ENCODE data around the gene WFDC2. TPM values are rescaled to one million over a fixed set of nuclear protein-coding genes. Genes with fewer than 3 reads are reported as not detected.

Gene WFDC2
- total and polyA plus RNA-seq, 10 of the 15 experiments (the other 5 are each of a cell fraction or from before 2014, with no cell fraction given), result 0.13 TPM; not detected in 9

GRCh38 chr20:45423700-45424099, 45.9 kb upstream of the WFDC2 start (continued):
- TF ChIP-seq RELB (IDR thresholded peaks at IDR 0.05; ENCODE audit: low read depth) (no peak), REST (IDR thresholded peaks at IDR 0.05; ENCODE audit: low read depth, low read length) (no peak)

GRCh38 chr20:45425561-45425960, 44.0 kb upstream of the WFDC2 start:
- Histone ChIP-seq H4K20me1 (ENCODE audit: control insufficient read depth, insufficient read depth) (no peaks in the 10 kb centered on the region), H3K9ac (ENCODE audit: control insufficient read depth, insufficient read depth, low read length) (no peak overlapping the region), H3K4me3 (no peak overlapping the region), H3K27me3 (replicated peaks in 1 of 2; ENCODE audit: control insufficient read depth in 2 of 2, insufficient read depth in 2 of 2, low read length in 1 of 2) (no peaks in the 10 kb centered on the region), H3K9me3 (replicated peaks; ENCODE audit: control insufficient read depth, insufficient read depth, low read length) (no peaks in the 10 kb centered on the region), H3K4me2 (ENCODE audit: control insufficient read depth, insufficient read depth) (no peak overlapping the region), H2AFZ (ENCODE audit: control insufficient read depth, low read depth, low read length) (no peak overlapping the region), H3K4me1 (ENCODE audit: control insufficient read depth, insufficient read depth, low read length) (no peaks in the 10 kb centered on the region), H3K79me2 (ENCODE audit: control insufficient read depth, insufficient read depth, low read length) (no peaks in the 10 kb centered on the region), H3K27ac (ENCODE audit: control insufficient read depth, insufficient read depth) (no peak overlapping the region), H3K36me3 (ENCODE audit: control insufficient read depth in 2 of 2, insufficient read depth in 2 of 2, low read length in 1 of 2) (peaks cover 11 to 21% of the 10 kb centered on the region in 2 experiments)
- in situ Hi-C loops (cut with MboI), result no loop called here
- intact Hi-C loops (cut with micrococcal nuclease; ENCODE audit: unreplicated experiment), result no loop called here
- BruUV-seq (replicated peaks), result no TSS peak
- SMC1A ChIA-PET (ENCODE audit: uncharacterized antibody, unreplicated experiment), result no interaction called here
- DNase-seq (ENCODE audit: low read depth, low spot score) (no peak), ATAC-seq (no peak), FAIRE-seq (no peak)
- POLR2A ChIA-PET, result no interaction called here
- TF ChIP-seq IRF5 (IDR thresholded peaks at IDR 0.05; ENCODE audit: borderline replicate concordance), result no peak
- no peak for TF ChIP-seq JUNB (IDR thresholded peaks at IDR 0.05)
- TF ChIP-seq TCF12 (IDR thresholded peaks at IDR 0.05; ENCODE audit: low read depth, low read length), result no peak
- WGBS (ENCODE audit: insufficient coverage, insufficient replicate concordance, low lambda C conversion rate, missing lambda C conversion rate), result 97% methylated on average over 17 of the region's 17 CpGs
- RAD21 ChIA-PET (ENCODE audit: unreplicated experiment), result no interaction called here
- CTCF ChIA-PET, result no interaction called here
